NOMO-1 treated with DMSO at 0.1 percent for 48 hours (cell line): ENCODE results near the gene SLC29A3.
"Not testable (repeated sequence)": the region's sequence is repeated elsewhere in the genome, so short reads cannot be mapped to it uniquely, and the experiment has no call there.

Experiments
- DNase-seq: peaks from one replicate; lab custom pipeline; 2025; ENCODE audit not compliant: unreplicated experiment; lab: John Stamatoyannopoulos, UW

SLC29A3 gene

DNA sequence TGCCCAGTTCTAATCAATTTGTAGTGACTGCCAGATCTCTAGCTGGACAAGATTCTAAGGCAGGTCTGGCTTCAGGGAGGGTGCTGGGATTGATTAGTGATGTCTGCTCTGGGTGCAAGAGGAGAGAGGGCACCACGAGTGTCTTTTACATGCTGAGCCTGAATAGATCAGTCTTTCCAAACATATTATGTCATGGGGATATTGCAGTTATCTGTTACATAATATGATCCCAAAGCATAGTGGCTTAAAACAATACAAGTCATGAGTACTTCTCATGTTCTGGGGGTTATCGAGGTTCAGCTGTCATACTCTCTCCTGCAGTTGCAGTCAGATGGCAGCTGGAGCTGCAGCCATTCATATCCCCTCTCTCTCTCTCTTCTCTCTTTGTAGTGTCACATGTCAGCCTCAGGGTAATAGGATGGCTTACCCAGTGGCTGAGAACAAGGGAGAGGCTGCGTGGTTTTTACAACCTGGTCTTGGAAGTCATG, 26.0 kb downstream of the SLC29A3 start:
- DNase-seq = no peak

DNA sequence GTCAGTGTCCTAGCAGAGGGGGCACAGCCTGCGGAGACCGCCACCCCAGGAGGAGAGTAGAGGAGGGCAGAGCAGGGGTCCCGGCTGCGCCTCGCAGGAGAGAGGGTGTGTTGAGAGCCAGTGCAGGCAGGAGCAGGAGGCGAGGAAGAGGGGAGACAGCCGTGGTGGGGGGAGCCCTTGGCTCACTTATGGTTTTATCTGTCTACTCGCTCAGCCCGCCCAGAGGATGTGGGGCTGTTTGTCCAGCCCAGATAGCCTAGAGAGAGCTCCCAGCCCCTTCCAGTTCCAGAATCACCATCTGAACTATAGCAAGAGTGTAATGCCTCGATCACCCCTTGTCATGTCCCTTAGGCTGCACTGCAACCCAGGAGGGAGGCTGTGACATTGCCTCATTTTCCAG, 26.6 kb downstream of the SLC29A3 start:
- no peak for DNase-seq

DNA sequence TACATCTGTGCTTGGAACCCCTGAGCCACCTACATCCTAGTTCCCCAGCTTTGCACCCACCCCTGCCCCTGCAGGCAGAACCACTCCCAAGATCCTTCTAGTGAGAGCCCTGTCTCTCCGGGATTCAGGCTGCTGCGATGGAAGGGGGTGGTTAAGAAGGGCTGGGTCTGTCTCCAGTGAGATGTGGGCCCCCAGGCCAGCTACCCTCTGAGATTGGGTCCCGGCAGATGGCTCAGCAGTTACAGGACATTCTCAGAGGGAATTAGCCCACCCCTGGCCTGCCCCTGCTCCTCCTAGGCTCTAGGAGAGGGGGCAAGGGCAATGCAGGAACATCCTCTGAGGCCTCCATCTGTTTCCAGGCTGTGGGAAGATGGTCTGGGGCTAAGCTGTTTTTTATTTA, 27.7 kb downstream of the SLC29A3 start:
- DNase-seq = no peak

DNA sequence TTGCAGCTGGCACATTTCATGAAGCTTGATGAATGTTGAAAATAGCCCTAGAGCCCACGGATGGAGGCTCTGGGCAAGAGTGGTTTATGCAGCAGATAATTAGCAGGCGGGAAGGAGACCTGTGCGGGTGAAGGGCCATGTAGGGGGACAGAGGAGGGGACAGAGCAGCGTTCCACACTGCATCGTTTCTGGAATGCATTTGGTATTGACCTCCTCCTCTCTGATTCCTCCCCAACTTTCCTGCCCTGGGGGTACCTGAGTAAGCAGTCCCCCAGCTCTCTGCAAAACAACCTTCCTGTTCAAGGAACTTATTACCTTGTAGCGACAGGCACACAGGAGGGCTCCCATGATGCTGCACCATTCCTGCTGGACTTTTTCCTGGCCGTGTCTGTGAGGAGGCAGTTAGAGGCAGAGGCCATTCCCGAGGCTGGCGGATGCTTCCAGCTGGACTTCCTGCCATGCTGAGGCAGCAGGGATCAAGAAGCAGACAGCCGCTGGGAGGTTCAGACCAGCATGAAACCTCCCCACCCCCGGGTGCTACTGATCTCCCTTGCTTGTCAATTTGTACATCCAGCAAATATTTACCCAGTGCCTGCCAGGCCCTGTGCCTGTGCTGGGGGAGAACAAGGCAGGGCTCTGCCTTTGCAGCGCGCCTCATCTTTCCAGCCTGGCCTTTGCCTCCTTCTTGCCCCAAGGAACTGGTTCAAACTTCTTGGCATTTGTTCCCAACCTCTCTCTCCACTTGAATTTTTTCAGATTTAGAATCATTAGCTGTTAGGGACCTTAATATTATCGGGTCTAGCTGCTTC, 28.7 kb downstream of the SLC29A3 start:
- DNase-seq = no peak

DNA sequence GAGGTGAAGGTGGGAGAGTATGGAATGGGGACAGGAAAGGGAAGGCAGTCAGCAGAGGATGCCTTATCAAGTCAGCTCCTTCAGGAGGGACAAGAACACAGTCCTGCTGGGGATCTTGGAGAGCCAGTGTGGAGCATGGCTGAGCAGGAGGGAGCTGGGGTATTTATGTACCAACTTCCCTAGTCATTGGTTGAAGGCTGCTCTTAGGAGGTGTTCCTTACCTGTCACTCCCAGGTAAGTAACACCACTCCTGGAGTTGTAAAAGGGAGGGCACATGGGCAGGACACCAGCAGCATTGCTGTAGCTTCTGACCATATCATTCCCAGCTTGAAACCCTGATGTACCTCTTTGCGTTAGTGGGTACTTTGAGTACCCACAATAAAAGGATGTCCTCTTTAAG, 29.8 kb downstream of the SLC29A3 start:
- no peak for DNase-seq

DNA sequence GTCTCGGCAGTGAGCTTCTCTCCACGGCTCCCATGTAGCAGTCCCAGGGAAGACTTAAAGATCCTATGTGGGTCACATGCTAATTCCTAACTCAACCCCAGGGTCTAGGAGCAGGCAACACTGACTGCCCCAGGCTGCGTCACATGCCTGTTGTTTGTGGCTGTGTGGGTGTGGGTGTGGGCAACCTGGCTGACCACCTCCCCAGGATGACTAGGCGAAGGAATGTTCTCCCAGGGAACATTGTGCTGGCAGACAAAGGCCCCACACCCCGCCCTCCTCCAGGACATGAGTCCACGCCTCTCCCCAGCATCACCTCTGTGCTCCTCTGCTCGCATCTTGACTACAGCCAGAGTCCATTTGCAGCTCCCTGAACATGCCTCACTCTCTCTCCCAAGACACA, 30.3 kb downstream of the SLC29A3 start:
- no peak for DNase-seq

DNA sequence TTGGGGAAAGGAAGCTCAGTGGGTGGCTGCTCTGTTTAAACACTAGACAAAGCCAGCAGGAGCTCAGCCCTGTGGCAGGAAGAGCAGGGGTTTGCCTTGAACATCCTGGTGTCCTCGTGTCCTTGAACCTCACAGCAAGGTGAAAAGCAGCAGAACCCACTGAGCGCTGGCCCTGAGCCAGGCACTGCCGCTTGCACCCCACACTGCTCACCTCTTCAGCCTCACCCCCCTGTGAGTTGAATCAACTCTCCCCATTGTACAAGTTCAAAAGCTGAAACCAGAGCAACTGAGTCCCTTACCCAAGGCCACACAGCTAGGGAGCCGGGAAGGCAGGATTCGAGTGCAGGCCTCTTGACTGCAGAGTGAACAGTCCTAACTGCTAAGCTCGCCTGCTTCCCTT, 32.0 kb downstream of the SLC29A3 start:
- no peak for DNase-seq

DNA sequence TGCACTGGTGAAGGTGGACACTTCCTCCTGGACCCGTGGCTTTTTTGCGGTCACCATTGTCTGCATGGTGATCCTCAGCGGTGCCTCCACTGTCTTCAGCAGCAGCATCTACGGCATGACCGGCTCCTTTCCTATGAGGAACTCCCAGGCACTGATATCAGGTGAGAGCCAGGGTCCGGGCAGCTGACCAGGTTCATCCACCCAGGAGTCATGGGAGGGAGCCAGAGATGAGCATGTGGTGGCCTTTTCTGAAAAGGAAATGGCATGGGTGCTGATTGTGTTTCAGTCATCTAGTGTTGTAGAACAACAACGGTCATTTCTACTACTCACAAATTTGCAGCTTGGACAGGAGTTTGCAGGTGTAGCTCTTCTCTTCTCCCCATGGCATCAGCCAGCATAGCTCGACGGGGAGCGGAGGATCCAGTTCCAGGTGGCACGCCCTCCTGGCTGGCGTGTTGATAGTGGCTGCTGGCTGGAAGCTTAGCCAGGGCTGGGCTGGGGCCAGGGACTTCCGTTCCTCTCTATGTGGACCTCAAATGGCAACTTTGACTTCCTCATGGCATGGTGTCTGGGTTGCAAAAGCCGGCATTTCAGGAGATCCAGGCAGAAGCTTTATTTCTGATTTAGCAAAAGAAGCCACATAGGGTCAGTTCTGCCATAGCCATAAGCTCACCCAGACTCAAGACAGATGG, 32.7 kb downstream of the SLC29A3 start:
- peak; percentile 55 for DNase-seq

DNA sequence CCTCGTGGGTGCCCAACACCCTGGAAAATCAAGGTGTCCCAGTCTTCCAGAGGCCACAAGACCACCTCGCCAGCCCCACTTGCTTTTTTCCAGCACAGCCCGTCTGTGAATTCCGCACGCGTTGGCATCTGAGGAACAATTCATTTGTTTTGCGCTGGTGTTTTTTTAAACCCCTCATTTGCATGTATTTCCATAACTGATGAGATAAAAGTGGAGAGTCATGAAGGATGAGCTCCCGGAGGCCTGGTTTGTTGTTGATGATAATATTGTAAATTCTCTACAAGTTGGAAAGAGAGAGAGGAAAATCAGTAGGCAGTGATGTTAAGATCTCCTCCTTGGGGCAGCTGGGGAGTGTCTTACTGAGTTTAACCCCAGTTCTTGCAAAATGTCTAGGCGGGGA, 34.6 kb downstream of the SLC29A3 start:
- no peak for DNase-seq

DNA sequence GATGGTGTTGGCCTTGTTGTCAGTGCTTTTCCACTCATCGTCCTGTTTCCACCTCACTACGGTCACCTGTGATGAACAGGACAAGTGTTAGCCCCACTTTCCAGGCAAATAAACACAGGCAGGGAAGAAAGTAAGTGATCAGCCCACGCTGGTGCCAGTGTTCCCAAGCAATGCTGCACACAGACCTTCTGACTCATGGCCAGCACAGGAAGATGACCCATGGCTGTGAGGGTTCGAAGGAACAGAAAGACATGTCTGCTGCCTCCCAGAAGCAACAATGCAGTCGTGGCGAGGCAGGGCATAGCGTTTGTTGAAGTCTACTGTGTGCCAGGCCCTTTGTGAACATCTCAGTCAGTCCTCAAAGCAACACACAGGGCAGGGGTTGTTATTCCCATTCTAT, 35.7 kb downstream of the SLC29A3 start:
- DNase-seq = no peak

DNA sequence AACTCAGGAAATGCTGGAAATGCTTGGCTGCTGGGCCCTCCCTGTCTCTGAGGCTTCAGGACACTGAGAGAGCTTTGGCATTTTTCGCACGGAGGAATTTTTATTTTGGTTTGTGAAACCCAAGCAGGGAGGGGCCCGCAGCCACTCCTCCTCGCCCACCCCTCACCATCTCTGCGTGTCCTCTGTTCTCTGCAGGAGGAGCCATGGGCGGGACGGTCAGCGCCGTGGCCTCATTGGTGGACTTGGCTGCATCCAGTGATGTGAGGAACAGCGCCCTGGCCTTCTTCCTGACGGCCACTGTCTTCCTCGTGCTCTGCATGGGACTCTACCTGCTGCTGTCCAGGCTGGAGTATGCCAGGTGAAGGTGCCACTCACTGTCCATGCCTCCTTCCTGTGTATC, 36.8 kb downstream of the SLC29A3 start:
- no peak for DNase-seq

DNA sequence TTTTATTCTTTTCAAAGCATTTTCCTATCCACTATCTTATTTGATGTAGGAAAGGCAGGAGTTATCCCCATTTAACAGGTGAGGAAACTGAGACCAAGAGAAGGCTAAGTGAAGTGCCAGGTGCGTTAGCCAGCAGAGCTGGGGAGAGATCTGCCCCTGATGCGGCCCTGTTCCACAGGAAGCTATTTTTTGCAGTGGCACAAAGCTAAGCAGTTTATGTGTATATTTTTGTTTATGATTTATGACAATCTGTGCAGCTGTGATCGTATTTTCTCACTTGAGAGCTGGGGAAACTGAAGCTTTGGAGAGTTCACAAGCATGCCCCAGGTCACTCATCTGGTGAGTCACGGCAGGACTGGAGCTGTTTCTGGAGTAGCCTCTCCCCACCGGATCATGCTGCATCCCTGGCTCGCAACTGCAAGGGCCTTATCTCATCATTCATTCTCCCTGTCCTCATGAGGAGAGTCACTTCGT, 38.8 kb downstream of the SLC29A3 start:
- peak; percentile 39 for DNase-seq

DNA sequence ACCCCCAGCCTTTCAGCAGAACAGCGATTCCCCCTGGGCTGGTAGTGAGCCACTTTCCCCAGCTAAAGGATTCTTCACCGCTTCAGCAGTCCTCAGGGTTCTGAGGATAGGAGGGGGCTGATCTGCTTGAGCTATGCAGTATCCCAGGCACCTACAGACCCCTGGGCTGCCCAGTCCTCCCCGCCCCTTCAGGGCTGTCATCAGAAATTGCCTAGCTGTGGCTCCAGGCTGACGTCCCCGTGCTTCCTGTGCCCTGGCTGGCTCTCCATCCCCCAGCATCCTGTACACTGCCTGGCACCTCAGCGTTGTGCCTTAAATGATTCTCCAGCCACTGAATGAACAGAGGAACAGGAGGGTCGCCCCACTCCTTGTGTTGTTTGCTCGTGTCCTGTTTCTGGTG, 39.2 kb downstream of the SLC29A3 start:
- DNase-seq = no peak

DNA sequence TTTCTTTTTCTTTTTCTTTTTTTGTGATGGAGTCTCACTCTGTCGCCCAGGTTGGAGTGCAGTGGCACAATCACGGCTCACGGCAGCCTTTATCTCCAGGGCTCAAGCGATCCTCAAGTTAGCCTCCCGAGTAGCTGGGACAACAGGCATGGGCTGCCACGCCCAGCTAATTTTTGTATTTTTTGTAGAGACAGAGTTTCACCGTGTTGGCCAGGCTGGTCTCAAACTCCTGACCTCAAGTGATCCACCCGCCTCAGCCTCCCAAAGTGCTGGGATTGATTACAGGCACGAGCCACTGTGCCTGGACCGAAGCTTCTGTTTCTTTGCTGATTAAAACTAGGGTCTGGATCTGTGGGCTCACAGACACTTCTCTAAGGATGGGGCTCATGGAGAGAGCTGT, 39.8 kb downstream of the SLC29A3 start:
- DNase-seq = not testable (repeated sequence)

DNA sequence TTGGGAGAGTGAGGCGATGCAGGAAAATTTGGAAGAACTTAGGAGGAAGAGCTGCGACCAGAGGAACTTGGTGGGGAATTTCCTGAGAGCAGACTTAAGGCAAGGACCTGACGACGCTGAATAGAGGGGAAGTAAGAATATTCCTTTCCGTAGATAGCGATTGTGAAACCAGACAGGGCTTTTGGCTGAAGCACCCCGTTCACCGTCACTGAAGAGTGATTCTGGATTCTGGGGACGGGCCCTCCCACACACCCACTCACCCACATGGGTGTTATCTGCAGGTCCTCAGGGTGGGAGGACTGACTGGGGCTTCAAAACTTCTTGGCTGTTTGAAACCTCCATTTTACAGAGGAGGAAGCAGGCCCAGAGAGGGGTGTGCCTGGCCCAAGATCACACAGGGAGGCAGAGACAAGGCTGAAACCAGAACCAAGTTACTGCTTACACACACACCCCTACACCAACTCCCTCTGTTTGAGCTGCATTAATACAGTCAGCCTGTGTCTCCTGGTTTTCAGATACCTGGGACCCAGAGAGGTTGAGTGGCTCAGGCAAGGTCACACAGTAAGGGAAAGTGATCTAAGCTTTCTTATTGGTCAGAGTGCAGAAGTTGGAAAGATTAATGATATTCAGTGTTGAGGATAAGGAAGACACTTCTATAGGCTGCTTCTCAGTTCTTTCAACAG, 40.4 kb downstream of the SLC29A3 start:
- DNase-seq = peak; percentile 56

DNA sequence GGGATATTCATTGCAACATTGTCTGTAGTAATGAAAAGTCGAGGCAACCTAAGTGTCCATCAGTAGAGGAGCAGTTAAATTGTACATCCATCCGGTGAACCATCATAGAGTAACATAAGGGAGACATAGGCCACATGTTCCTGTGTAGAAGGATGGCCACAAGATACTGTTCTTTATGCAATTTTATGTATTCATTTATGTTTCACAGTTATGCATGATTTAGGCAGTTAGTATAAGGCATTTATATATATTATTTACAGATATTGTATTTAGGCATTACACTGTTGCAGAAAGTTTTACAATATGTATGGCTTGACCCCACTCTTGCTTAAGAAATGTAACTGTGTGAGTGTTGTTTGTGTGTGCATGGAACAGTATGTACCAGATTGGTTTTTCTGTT, 41.7 kb downstream of the SLC29A3 start:
- no peak for DNase-seq

DNA sequence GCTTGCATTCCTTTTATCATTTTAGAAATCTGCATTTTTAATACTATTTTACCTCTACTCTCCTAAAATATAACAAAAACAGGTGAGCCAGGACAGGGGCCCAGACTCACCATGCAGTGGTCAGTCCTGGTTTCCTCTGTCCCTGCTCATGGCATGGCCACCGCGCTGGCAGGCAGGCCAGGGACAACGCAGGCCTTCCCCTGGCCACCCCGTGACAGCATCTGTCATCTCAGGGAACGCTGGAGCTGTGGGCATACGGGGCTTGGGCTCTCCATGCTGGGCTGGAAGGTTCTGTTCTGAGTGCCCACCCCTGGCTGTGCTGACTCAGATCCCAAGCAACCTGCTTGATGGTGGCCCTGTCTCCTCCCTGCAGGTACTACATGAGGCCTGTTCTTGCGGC, 42.5 kb downstream of the SLC29A3 start:
- DNase-seq = no peak

DNA sequence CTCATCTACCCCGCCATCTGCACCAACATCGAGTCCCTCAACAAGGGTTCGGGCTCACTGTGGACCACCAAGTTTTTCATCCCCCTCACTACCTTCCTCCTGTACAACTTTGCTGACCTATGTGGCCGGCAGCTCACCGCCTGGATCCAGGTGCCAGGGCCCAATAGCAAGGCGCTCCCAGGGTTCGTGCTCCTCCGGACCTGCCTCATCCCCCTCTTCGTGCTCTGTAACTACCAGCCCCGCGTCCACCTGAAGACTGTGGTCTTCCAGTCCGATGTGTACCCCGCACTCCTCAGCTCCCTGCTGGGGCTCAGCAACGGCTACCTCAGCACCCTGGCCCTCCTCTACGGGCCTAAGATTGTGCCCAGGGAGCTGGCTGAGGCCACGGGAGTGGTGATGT, 43.1 kb downstream of the SLC29A3 start:
- DNase-seq = no peak

DNA sequence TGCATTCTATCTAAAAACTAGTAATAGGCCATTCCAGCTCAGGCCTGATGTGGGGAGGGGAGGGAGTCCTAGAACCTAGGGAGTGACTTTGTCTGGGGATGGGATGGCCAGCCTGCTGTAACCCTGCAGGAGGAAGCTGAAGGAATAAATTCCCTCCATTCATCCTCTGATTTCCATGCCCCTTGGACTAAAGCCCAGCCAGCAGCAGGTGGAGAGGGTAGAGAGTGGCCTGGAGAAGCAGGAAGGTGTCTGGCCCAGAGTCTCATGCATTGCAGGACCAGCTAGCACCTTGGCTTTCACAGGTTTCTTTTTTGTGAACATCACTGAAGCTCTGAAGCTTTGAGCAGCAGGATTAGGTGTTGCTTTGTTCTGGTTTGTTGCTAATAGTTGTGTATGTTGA, 44.9 kb downstream of the SLC29A3 start:
- no peak for DNase-seq

DNA sequence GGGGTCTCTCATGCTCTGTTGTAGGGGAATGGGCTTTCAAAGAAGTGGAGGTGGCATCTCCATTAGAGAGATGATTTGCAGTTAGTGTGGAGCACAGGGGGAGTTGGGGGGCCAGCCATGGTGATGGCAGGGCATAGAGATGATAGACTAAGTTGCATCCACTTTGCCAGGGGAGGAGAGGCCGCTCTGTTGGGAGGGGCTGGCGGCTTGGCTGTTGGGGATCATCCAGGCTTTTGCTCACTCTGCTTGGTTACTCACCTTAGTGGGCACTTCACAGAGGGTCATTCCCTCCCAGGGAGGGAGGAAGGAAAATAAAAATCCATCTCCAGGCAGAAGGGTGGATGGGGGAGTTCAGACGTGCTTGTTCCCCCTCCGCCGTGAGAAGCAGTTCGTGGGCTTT, 46.3 kb downstream of the SLC29A3 start:
- DNase-seq = no peak

DNA sequence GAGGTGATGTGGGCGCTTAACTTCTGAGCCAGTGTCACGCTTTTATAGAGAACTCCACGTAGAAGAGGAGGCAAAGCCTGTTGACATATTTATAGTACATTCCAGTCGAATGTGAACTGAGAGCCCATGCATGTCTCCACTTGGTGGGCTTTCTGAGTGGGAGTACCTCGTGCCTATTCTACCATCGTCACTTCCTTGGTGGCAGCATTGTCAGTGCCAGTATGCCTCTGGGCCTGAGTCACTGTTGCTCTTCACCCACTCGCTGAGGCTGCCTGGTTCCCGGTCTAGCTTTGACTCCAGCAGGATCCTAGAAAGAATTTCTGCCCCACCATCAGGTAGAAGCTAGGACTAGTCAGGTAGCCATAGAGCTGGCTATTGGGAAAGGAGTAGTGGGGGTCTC, 47.6 kb downstream of the SLC29A3 start:
- DNase-seq = no peak

DNA sequence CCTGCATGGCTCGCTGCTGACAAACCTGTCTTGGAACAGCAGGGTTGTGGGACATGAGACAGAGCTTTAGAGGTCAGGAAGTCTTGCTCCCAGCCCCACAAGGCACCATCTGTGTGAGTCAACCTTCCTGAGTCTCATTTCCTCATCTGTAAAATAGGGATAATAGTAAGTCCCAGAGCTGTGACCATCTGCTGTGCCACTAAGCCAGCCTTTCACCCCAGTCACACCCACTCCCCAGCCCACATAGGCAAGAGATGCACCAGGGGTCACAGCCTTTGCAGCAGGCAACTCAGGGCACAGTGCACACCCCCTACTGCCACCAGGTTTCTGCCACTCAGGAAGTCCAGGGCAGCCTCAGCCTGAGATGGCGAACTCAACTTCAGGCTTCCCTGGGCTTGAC, 48.2 kb downstream of the SLC29A3 start:
- DNase-seq = peak; percentile 44
